Activated CD4-positive, alpha-beta memory T cell treated with anti-CD3 and anti-CD28 coated beads for 36 hours (primary cell): ENCODE data around the gene WDR75. TPM values are rescaled to one million over a fixed set of nuclear protein-coding genes. Genes with fewer than 3 reads are reported as not detected.

Source experiments
- CTCF ChIA-PET: fragments of 350-600 bp; sonication (Branson Sonifier 250); formaldehyde crosslinking; loops from one replicate; lab custom pipeline; 2021; ENCODE audit warnings: antibody characterized with exemption, inconsistent platforms; lab: Charles Lee
- POLR2A ChIA-PET: fragments of 350-600 bp; sonication (Branson Sonifier 250); formaldehyde crosslinking; loops from one replicate; lab custom pipeline; 2021; ENCODE audit warnings: antibody characterized with exemption; lab: Charles Lee
- DNase-seq: peaks from one replicate; pipeline ENCODE4 v3.0.0-alpha.2; 2020
- H3K27ac Mint-ChIP-seq: one replicate; pipeline ENCODE4 v1.8.0; 2021; ENCODE audit warnings: mixed read lengths
- H3K27me3 Mint-ChIP-seq: one replicate; pipeline ENCODE4 v1.8.0; 2021; ENCODE audit warnings: mixed read lengths
- H3K36me3 Mint-ChIP-seq: one replicate; pipeline ENCODE4 v1.8.0; 2021; ENCODE audit warnings: mixed read lengths
- H3K4me1 Mint-ChIP-seq: one replicate; pipeline ENCODE4 v1.8.0; 2021; ENCODE audit warnings: low read depth, mixed read lengths
- H3K4me3 Mint-ChIP-seq: one replicate; pipeline ENCODE4 v1.8.0; 2021; ENCODE audit warnings: mild to moderate bottlenecking, mixed read lengths
- H3K9me3 Mint-ChIP-seq: one replicate; pipeline ENCODE4 v1.8.0; 2021; ENCODE audit warnings: mixed read lengths
- intact Hi-C: fragments of 100-400 bp; cut with micrococcal nuclease; formaldehyde crosslinking; loops from one replicate; pipeline ENCODE4 v1.15.1; 2023
- total RNA-seq, 2 experiments: library from RNA; stranded (reverse); gene quantifications; one replicate each; pipeline ENCODE4 v1.2.3, GENCODE V29; 2021

Gene WDR75
- 10 to 100 TPM; 66.4 to 68.8 TPM for total RNA-seq

GRCh38 chr2:189440947-189441708 lies at the start of gene WDR75:
Gene WDR75, plus strand, starts transcription at chr2:189441474. Its CDS starts 19 bp downstream, at chr2:189441493.
- no peaks in the 10 kb centered on the region for H3K27me3 Mint-ChIP-seq
- POLR2A ChIA-PET = interaction anchor here (1.0 to 2.1 kb wide), 3 partner anchors 218 to 349 kb away, joined by 3 to 5 read pairs (median 3); partner anchors contain the start of gene OSGEPL1
- peak within 1 kb of the TSS; percentile 99 for H3K27ac Mint-ChIP-seq
- CTCF ChIA-PET = interaction anchor here (1.1 to 1.2 kb wide), 2 partner anchors 137 to 298 kb away, joined by 3 read pairs; no protein-coding TSS in a partner anchor
- intact Hi-C loops = loop anchor here (1.0 to 10.0 kb wide), 11 partner anchors 138 to 1281 kb away; partner anchors contain the start of genes ASNSD1, MFSD6, NEMP2 and ORMDL1
- DNase-seq = peak; percentile 94
- no peaks in the 10 kb centered on the region for H3K9me3 Mint-ChIP-seq
- H3K36me3 Mint-ChIP-seq = peaks cover 2% of the 10 kb centered on the region
- H3K4me3 Mint-ChIP-seq = no peak within 1 kb of the TSS
- peaks cover 11% of the 10 kb centered on the region for H3K4me1 Mint-ChIP-seq

- ChIA-PET POLR2A (no interaction called here), CTCF (interaction anchor here (1.8 kb wide), 1 partner anchor 251 kb away, joined by 5 read pairs; no protein-coding TSS in a partner anchor)
- intact Hi-C loops = no loop called here
- no peak for DNase-seq
- Mint-ChIP-seq H3K36me3 (no peaks in the 10 kb centered on the region), H3K4me1 (no peaks in the 10 kb centered on the region), H3K27ac (no peak overlapping the region), H3K4me3 (no peak overlapping the region), H3K27me3 (no peaks in the 10 kb centered on the region), H3K9me3 (peaks cover 3% of the 10 kb centered on the region)
Observed at GRCh38 chr2:189393440-189394111, 47.7 kb upstream of the WDR75 start.

GRCh38 chr2:189394525-189394924 lies 46.7 kb upstream of the WDR75 start:
- POLR2A ChIA-PET = no interaction called here
- no peaks in the 10 kb centered on the region for H3K27me3 Mint-ChIP-seq

GRCh38 chr2:189402932-189403331 lies 38.3 kb upstream of the WDR75 start:
- no peak for DNase-seq
- no peak overlapping the region for H3K27ac Mint-ChIP-seq
- peaks cover 7% of the 10 kb centered on the region for H3K4me1 Mint-ChIP-seq
- intact Hi-C loops = no loop called here
- no peak overlapping the region for H3K4me3 Mint-ChIP-seq
- POLR2A ChIA-PET = no interaction called here
- CTCF ChIA-PET = interaction anchor here (1.5 kb wide), 1 partner anchor 10 kb away, joined by 4 read pairs; no protein-coding TSS in a partner anchor
- H3K36me3 Mint-ChIP-seq = no peaks in the 10 kb centered on the region
- H3K9me3 Mint-ChIP-seq = no peaks in the 10 kb centered on the region
- no peaks in the 10 kb centered on the region for H3K27me3 Mint-ChIP-seq

More at GRCh38 chr2:189394525-189394924, 46.7 kb upstream of the WDR75 start:
- H3K36me3 Mint-ChIP-seq = no peaks in the 10 kb centered on the region
- H3K9me3 Mint-ChIP-seq = peaks cover 3% of the 10 kb centered on the region
- no peaks in the 10 kb centered on the region for H3K4me1 Mint-ChIP-seq
- intact Hi-C loops = no loop called here
- DNase-seq = no peak
- no peak overlapping the region for H3K4me3 Mint-ChIP-seq
- CTCF ChIA-PET = interaction anchor here (1.8 kb wide), 1 partner anchor 252 kb away, joined by 5 read pairs; no protein-coding TSS in a partner anchor
- no peak overlapping the region for H3K27ac Mint-ChIP-seq

- H3K4me3 Mint-ChIP-seq = no peak overlapping the region
- H3K27me3 Mint-ChIP-seq = no peaks in the 10 kb centered on the region
- H3K27ac Mint-ChIP-seq = no peak overlapping the region
- H3K36me3 Mint-ChIP-seq = no peaks in the 10 kb centered on the region
- DNase-seq = no peak
- POLR2A ChIA-PET = no interaction called here
- intact Hi-C loops = no loop called here
- no peaks in the 10 kb centered on the region for H3K9me3 Mint-ChIP-seq
- CTCF ChIA-PET = interaction anchor here (0.5 to 1.4 kb wide), 5 partner anchors 263 to 1907 kb away, joined by 3 to 7 read pairs (median 3); no protein-coding TSS in a partner anchor
- H3K4me1 Mint-ChIP-seq = peaks cover 11% of the 10 kb centered on the region
Observed at GRCh38 chr2:189406586-189407233, 34.6 kb upstream of the WDR75 start.

- H3K4me1 Mint-ChIP-seq = peaks cover 11% of the 10 kb centered on the region
- DNase-seq = no peak
- no peaks in the 10 kb centered on the region for H3K9me3 Mint-ChIP-seq
- no peaks in the 10 kb centered on the region for H3K27me3 Mint-ChIP-seq
- H3K36me3 Mint-ChIP-seq = no peaks in the 10 kb centered on the region
- H3K27ac Mint-ChIP-seq = no peak overlapping the region
- H3K4me3 Mint-ChIP-seq = no peak overlapping the region
- intact Hi-C loops = no loop called here
- ChIA-PET CTCF (interaction anchor here (0.9 to 1.4 kb wide), 4 partner anchors 264 to 1908 kb away, joined by 3 to 7 read pairs (median 3); no protein-coding TSS in a partner anchor), POLR2A (no interaction called here)
Observed at GRCh38 chr2:189407281-189408209, 33.7 kb upstream of the WDR75 start.

- H3K27ac Mint-ChIP-seq = no peak overlapping the region
- intact Hi-C loops = no loop called here
- ChIA-PET POLR2A (no interaction called here), CTCF (interaction anchor here (1.4 kb wide), 2 partner anchors 265 to 1908 kb away, joined by 3 to 7 read pairs; no protein-coding TSS in a partner anchor)
- H3K4me1 Mint-ChIP-seq = peaks cover 11% of the 10 kb centered on the region
- H3K27me3 Mint-ChIP-seq = no peaks in the 10 kb centered on the region
- no peaks in the 10 kb centered on the region for H3K36me3 Mint-ChIP-seq
- H3K4me3 Mint-ChIP-seq = no peak overlapping the region
- no peaks in the 10 kb centered on the region for H3K9me3 Mint-ChIP-seq
- DNase-seq = no peak
Observed at GRCh38 chr2:189408294-189408693, 33.0 kb upstream of the WDR75 start.

- intact Hi-C loops = no loop called here
- H3K27me3 Mint-ChIP-seq = no peaks in the 10 kb centered on the region
- no peak overlapping the region for H3K27ac Mint-ChIP-seq
- POLR2A ChIA-PET = no interaction called here
- CTCF ChIA-PET = interaction anchor here (0.7 to 1.2 kb wide), 2 partner anchors 292 to 315 kb away, joined by 3 to 4 read pairs; no protein-coding TSS in a partner anchor
- H3K4me3 Mint-ChIP-seq = no peak overlapping the region
- no peak for DNase-seq
- no peaks in the 10 kb centered on the region for H3K36me3 Mint-ChIP-seq
- H3K4me1 Mint-ChIP-seq = peaks cover 11% of the 10 kb centered on the region
- no peaks in the 10 kb centered on the region for H3K9me3 Mint-ChIP-seq
Observed at GRCh38 chr2:189409131-189409530, 32.1 kb upstream of the WDR75 start.

GRCh38 chr2:189409647-189410046 lies 31.6 kb upstream of the WDR75 start:
- ChIA-PET CTCF (interaction anchor here (0.6 to 1.3 kb wide), 5 partner anchors 152 to 1301 kb away, joined by 3 to 11 read pairs (median 4); no protein-coding TSS in a partner anchor), POLR2A (no interaction called here)
- DNase-seq = no peak
- Mint-ChIP-seq H3K9me3 (no peaks in the 10 kb centered on the region), H3K4me1 (peaks cover 11% of the 10 kb centered on the region), H3K36me3 (no peaks in the 10 kb centered on the region), H3K4me3 (no peak overlapping the region), H3K27me3 (no peaks in the 10 kb centered on the region), H3K27ac (no peak overlapping the region)
- intact Hi-C loops = loop anchor here (5.0 kb wide), 2 partner anchors 1827 to 1907 kb away; no protein-coding TSS in a partner anchor

- no peak for DNase-seq
- Mint-ChIP-seq H3K9me3 (no peaks in the 10 kb centered on the region), H3K4me1 (peaks cover 11% of the 10 kb centered on the region), H3K36me3 (no peaks in the 10 kb centered on the region), H3K27me3 (no peaks in the 10 kb centered on the region), H3K27ac (no peak overlapping the region), H3K4me3 (no peak overlapping the region)
- POLR2A ChIA-PET = interaction anchor here (0.7 kb wide), 1 partner anchor 269 kb away, joined by 3 read pairs; no protein-coding TSS in a partner anchor
- CTCF ChIA-PET = interaction anchor here (0.6 to 3.6 kb wide), 15 partner anchors 32 to 1118 kb away, joined by 3 to 58 read pairs (median 4); no protein-coding TSS in a partner anchor
- intact Hi-C loops = loop anchor here (1.0 to 5.0 kb wide), 6 partner anchors 125 to 1910 kb away; no protein-coding TSS in a partner anchor
Observed at GRCh38 chr2:189411860-189412259, 29.4 kb upstream of the WDR75 start.
